Measurements from ENCODE around the gene IRX5.

IRX5 gene

DNA sequence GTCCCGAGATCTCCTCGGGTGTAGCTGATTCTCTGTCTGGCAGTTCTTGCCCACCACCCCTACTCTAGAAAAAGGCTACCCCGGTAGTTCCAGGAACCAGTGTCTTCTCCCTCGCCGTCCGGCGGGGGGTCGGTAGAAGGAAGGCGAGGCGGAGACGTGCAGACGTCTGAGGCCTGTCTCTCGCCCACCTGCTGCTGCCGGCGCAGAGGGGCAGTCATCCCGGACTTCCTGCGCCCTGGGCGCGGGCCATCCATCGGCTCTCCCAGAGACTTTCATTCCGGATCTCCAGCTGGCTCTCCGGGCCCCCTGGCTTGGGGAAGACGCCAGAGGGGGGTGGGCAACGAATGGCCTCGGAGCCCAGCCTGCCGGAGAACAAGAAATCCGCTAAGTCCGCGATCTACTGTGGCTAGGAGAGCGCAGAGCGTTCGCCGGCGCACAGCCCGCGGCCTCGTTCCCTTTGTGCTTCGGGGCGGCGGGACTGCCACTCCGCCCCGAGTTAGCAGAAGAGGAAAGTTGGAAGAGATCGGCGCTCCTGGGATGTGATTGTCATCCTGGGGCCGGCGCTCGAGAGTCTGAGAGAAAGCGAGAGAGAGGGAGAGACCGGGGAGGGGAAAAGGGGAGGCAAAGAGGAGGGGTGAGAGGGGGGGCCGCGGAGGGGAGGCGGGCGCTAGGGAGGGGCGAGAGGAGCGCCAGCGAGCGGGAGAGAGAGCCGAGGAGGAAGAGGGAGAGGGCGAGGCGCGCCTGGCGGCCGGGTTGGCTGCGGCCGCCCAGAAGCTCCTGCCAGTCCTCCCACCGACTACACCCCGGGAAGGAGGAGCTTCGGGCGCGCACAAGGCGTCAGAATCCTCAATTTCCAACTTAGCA, at the start of gene IRX5:
Gene IRX5 (plus strand): TSS at position 861 of the 864 bp plus-strand sequence. CDS start 334 bp downstream, outside the sequence.
- Histone ChIP-seq H3K36me3 (ENCODE audit: control insufficient read depth, insufficient read depth, low read length) (no peaks in the 10 kb centered on the region), H3K9ac (ENCODE audit: low read depth, low read length) (no peak within 1 kb of the TSS), H3K4me1 (ENCODE audit: control insufficient read depth, insufficient read depth, low read length) (peaks cover 9% of the 10 kb centered on the region), H3K4me3 (ENCODE audit: low read depth, low read length) (peak within 1 kb of the TSS; percentile 85), H3K9me3 (ENCODE audit: control insufficient read depth, insufficient read depth, low read length) (no peaks in the 10 kb centered on the region), H3K27me3 (ENCODE audit: control insufficient read depth, insufficient read depth, low read length) (peaks cover 72% of the 10 kb centered on the region)

DNA sequence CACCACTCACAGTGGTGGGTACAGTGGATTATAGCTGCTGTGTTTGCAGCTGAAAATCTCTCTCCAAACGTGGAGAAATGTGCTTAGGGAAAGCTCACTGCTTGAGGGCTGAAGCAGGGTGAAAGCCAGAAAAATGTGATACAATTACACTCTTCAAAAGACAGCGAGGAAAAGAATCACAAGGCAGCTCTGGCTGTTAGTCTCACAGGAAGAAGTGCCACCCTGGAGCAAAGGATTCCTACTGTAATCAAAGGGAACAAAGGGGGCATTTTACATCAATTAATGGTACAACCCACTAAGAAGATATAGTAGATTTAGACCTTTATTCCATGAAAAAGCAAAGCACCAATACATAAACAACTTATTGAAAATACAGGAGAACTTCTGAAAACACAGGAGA, 48.1 kb upstream of the IRX5 start:
- Histone ChIP-seq H3K27me3 (ENCODE audit: control insufficient read depth, insufficient read depth, low read length) (no peaks in the 10 kb centered on the region), H3K36me3 (ENCODE audit: control insufficient read depth, insufficient read depth, low read length) (no peaks in the 10 kb centered on the region), H3K9ac (ENCODE audit: low read depth, low read length) (no peak overlapping the region), H3K4me1 (ENCODE audit: control insufficient read depth, insufficient read depth, low read length) (no peaks in the 10 kb centered on the region), H3K4me3 (ENCODE audit: low read depth, low read length) (no peak overlapping the region), H3K9me3 (ENCODE audit: control insufficient read depth, insufficient read depth, low read length) (no peaks in the 10 kb centered on the region)

DNA sequence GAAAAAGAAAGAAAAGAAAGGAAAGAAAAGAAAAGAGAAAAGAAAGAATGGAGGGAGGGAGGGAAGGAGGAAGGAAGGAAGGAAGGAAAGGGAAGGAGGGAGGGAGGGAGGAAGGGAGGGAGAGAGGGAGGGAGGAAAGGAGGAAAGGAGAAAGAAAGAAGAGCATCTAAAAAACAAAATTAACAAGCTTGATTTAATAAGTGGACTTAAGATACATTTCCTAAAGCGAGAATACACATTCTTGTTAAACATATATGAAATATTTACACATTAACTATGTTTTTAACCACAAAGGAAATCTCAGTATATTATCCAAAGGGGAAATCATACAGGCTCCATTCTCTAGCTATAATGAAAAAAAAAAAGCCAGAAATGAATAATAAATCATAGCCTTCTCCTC, 47.3 kb upstream of the IRX5 start:
- H3K9me3 ChIP-seq (ENCODE audit: control insufficient read depth, insufficient read depth, low read length), result no peaks in the 10 kb centered on the region
- H3K9ac ChIP-seq (ENCODE audit: low read depth, low read length), result no peak overlapping the region
- no peaks in the 10 kb centered on the region for H3K27me3 ChIP-seq (ENCODE audit: control insufficient read depth, insufficient read depth, low read length)
- H3K4me3 ChIP-seq (ENCODE audit: low read depth, low read length), result no peak overlapping the region
- H3K4me1 ChIP-seq (ENCODE audit: control insufficient read depth, insufficient read depth, low read length), result no peaks in the 10 kb centered on the region
- no peaks in the 10 kb centered on the region for H3K36me3 ChIP-seq (ENCODE audit: control insufficient read depth, insufficient read depth, low read length)

DNA sequence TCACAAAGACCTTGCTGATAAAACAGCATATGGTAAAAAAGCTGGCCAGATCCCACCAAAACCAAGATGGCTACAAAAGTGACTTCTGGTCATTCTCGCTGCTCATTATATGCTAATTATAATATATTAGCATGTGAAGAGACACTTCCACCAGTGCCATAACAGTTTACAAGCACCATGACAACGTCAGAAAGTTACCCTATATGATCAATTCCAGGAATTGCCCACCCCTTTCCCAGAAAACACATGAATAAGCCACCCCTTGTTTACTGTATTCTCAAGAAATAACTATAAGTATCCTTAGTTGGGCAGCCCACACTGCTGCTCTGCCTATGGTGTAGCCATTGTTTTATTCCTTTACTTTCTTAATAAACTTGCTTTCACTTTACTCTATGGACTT, 44.6 kb upstream of the IRX5 start:
- no peaks in the 10 kb centered on the region for H3K9me3 ChIP-seq (ENCODE audit: control insufficient read depth, insufficient read depth, low read length)
- no peak overlapping the region for H3K4me3 ChIP-seq (ENCODE audit: low read depth, low read length)
- no peaks in the 10 kb centered on the region for H3K4me1 ChIP-seq (ENCODE audit: control insufficient read depth, insufficient read depth, low read length)
- no peaks in the 10 kb centered on the region for H3K27me3 ChIP-seq (ENCODE audit: control insufficient read depth, insufficient read depth, low read length)
- no peaks in the 10 kb centered on the region for H3K36me3 ChIP-seq (ENCODE audit: control insufficient read depth, insufficient read depth, low read length)
- no peak overlapping the region for H3K9ac ChIP-seq (ENCODE audit: low read depth, low read length)

DNA sequence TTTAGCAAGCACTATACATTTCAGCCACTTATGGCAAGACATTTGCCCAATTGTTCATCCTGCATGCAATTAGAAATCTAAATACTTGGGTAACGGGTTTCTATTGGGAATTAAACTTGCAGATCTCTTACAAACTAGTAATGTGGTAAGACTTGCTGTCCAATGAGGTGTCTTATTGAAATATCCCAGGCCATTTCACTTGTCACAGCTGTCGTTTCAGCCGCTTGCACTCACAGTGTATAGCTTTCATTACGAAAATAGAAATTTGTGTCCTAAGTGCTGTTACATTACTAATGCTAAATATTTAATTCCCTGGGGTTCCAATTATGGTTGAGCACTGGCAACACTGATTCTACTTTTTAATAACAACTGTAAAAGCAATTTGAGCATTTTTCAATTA, 40.3 kb upstream of the IRX5 start:
- Histone ChIP-seq H3K27me3 (ENCODE audit: control insufficient read depth, insufficient read depth, low read length) (no peaks in the 10 kb centered on the region), H3K4me3 (ENCODE audit: low read depth, low read length) (no peak overlapping the region), H3K36me3 (ENCODE audit: control insufficient read depth, insufficient read depth, low read length) (no peaks in the 10 kb centered on the region), H3K9ac (ENCODE audit: low read depth, low read length) (no peak overlapping the region), H3K9me3 (ENCODE audit: control insufficient read depth, insufficient read depth, low read length) (no peaks in the 10 kb centered on the region), H3K4me1 (ENCODE audit: control insufficient read depth, insufficient read depth, low read length) (no peaks in the 10 kb centered on the region)

DNA sequence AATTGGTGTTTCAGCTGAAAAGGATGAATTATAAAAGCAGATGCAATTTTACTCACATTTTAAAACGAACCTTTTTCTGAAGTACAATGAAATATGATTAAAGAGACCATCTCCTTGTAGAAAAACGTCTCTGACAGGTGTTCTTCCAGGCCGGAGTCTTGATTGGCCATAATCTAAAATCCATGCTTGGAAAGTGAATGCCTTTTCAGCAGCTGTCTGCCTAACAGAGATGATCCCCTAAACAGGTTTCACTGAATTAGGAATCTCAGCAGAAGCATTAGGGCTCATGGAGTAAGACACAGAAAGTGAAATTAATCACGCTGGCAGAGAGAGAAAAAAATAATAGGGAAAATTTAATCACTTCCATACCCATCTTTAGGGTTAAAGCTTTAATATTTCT, 39.3 kb upstream of the IRX5 start:
- no peak overlapping the region for H3K4me3 ChIP-seq (ENCODE audit: low read depth, low read length)
- H3K9me3 ChIP-seq (ENCODE audit: control insufficient read depth, insufficient read depth, low read length), result no peaks in the 10 kb centered on the region
- no peak overlapping the region for H3K9ac ChIP-seq (ENCODE audit: low read depth, low read length)
- H3K27me3 ChIP-seq (ENCODE audit: control insufficient read depth, insufficient read depth, low read length), result no peaks in the 10 kb centered on the region
- H3K36me3 ChIP-seq (ENCODE audit: control insufficient read depth, insufficient read depth, low read length), result no peaks in the 10 kb centered on the region
- no peaks in the 10 kb centered on the region for H3K4me1 ChIP-seq (ENCODE audit: control insufficient read depth, insufficient read depth, low read length)

DNA sequence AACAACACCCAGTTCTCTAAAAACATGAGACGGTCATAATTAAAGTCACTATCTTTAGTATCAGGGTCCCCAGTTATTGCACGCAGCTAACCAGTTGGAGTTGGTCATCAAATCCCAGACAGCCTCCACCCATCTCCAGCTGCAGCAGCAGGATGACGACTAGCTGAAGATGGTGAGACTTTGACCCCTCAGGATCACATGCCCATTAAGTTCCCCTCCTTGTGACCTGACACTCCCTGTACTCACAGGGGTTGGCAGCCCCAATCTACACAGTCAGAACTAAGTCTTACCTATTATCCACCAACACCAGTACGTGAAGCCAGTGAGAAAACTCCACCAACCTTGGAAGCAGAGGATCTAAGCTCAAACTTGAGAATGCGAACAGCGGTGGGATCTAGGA, 37.7 kb upstream of the IRX5 start:
- H3K4me1 ChIP-seq (ENCODE audit: control insufficient read depth, insufficient read depth, low read length), result no peaks in the 10 kb centered on the region
- no peaks in the 10 kb centered on the region for H3K9me3 ChIP-seq (ENCODE audit: control insufficient read depth, insufficient read depth, low read length)
- H3K9ac ChIP-seq (ENCODE audit: low read depth, low read length), result no peak overlapping the region
- no peak overlapping the region for H3K4me3 ChIP-seq (ENCODE audit: low read depth, low read length)
- no peaks in the 10 kb centered on the region for H3K27me3 ChIP-seq (ENCODE audit: control insufficient read depth, insufficient read depth, low read length)
- no peaks in the 10 kb centered on the region for H3K36me3 ChIP-seq (ENCODE audit: control insufficient read depth, insufficient read depth, low read length)

DNA sequence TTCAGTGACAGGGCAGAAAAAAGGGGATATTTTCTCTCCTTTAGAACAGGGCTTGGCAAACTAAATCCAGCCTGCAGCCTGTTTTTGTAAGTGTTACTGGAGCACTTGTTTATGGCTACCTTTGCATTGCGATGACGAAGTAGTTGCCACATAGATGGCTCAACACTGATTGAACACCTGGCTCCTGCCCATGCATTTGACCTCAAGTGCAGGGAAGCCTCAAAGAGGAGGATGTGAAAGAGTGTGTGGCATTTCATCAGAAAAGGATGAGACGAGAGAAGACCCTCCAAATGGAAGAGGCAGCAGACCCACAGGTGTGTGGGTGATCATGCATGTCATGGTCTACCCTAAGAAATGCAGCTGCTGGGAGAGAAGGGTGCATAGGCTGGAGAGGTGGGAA, 32.7 kb upstream of the IRX5 start:
- H3K4me3 ChIP-seq (ENCODE audit: low read depth, low read length), result no peak overlapping the region
- H3K9me3 ChIP-seq (ENCODE audit: control insufficient read depth, insufficient read depth, low read length), result no peaks in the 10 kb centered on the region
- H3K27me3 ChIP-seq (ENCODE audit: control insufficient read depth, insufficient read depth, low read length), result no peaks in the 10 kb centered on the region
- no peaks in the 10 kb centered on the region for H3K36me3 ChIP-seq (ENCODE audit: control insufficient read depth, insufficient read depth, low read length)
- H3K9ac ChIP-seq (ENCODE audit: low read depth, low read length), result no peak overlapping the region
- no peaks in the 10 kb centered on the region for H3K4me1 ChIP-seq (ENCODE audit: control insufficient read depth, insufficient read depth, low read length)

DNA sequence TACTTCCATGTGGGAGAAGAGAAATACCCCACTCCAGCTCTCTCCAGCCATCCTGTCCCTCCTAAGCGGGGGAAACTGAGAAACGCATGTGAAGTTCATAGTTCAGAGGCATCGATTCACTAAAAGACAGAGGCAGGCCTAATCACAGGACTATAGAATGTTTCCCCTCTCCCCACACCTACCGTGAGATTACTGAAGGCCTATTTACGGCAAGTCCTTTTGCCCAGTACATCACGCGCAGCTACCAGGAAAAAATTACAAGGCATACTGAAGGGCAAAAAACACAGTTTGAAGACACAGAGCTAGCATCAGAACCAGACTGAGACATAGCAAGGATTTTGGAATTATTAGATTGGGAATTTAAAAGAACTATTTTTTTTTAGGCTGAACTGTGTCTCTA, 29.1 kb upstream of the IRX5 start:
- H3K4me1 ChIP-seq (ENCODE audit: control insufficient read depth, insufficient read depth, low read length), result no peaks in the 10 kb centered on the region
- H3K36me3 ChIP-seq (ENCODE audit: control insufficient read depth, insufficient read depth, low read length), result no peaks in the 10 kb centered on the region
- H3K9me3 ChIP-seq (ENCODE audit: control insufficient read depth, insufficient read depth, low read length), result no peaks in the 10 kb centered on the region
- H3K27me3 ChIP-seq (ENCODE audit: control insufficient read depth, insufficient read depth, low read length), result no peaks in the 10 kb centered on the region
- H3K9ac ChIP-seq (ENCODE audit: low read depth, low read length), result no peak overlapping the region
- H3K4me3 ChIP-seq (ENCODE audit: low read depth, low read length), result no peak overlapping the region

DNA sequence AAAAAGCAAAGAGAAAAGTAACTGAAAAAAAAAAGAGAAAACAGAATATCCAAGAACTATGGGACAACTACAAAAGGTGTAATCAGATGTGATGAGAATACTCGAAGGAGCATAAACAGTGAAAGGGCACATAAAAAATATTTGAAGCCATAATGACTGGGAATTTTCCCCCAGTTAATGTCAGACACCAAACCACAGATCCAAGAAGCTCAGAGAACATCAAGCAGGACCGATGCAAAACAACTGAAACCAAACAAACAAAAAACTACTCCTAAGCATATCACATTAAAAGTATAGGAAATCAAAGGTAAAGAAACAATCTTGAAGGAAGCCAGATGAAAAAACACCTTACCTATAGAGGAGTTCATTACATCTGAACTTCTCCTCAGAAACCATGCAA, 27.6 kb upstream of the IRX5 start:
- no peak overlapping the region for H3K9ac ChIP-seq (ENCODE audit: low read depth, low read length)
- H3K9me3 ChIP-seq (ENCODE audit: control insufficient read depth, insufficient read depth, low read length), result no peaks in the 10 kb centered on the region
- H3K4me1 ChIP-seq (ENCODE audit: control insufficient read depth, insufficient read depth, low read length), result no peaks in the 10 kb centered on the region
- H3K27me3 ChIP-seq (ENCODE audit: control insufficient read depth, insufficient read depth, low read length), result no peaks in the 10 kb centered on the region
- no peak overlapping the region for H3K4me3 ChIP-seq (ENCODE audit: low read depth, low read length)
- no peaks in the 10 kb centered on the region for H3K36me3 ChIP-seq (ENCODE audit: control insufficient read depth, insufficient read depth, low read length)

DNA sequence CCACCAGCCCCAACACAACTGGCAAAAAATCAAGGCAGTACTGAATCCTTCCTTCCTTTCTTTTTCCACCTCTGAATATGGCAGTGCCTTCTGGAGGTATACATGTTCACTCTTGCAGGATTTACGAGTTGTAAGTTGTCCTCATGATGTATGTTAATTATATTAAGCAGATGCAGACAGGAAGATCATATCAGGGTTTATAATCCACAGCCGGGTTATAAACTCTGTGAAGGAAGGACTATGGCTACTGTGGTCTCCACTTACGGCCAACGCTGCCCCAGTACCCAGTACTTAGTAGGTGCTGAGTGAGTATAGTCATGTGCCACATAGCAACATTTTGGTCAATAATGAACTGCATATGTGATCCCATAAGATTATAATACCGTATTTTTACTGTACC, 19.6 kb upstream of the IRX5 start:
- H3K9ac ChIP-seq (ENCODE audit: low read depth, low read length), result no peak overlapping the region
- H3K4me1 ChIP-seq (ENCODE audit: control insufficient read depth, insufficient read depth, low read length), result no peaks in the 10 kb centered on the region
- no peaks in the 10 kb centered on the region for H3K27me3 ChIP-seq (ENCODE audit: control insufficient read depth, insufficient read depth, low read length)
- no peak overlapping the region for H3K4me3 ChIP-seq (ENCODE audit: low read depth, low read length)
- no peaks in the 10 kb centered on the region for H3K9me3 ChIP-seq (ENCODE audit: control insufficient read depth, insufficient read depth, low read length)
- H3K36me3 ChIP-seq (ENCODE audit: control insufficient read depth, insufficient read depth, low read length), result no peaks in the 10 kb centered on the region

DNA sequence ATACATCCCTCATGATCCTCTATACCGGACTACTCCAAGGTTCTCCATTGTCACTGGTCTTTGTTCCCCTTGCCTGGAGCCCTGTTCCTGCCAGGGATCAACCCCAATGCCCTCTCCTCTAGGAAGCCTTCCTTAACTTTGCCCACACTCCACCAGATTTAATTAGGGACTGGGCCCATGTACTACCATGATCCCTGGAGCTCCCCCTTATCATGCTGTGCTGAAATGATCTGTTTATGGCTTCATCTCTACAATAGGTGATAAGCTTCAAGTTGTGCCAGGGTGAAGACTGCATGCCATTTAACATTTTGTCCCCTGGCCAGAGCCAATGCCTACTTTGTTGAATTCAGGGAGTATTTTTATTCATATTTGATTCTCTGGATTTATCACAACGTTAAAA, 17.9 kb upstream of the IRX5 start:
- Histone ChIP-seq H3K36me3 (ENCODE audit: control insufficient read depth, insufficient read depth, low read length) (no peaks in the 10 kb centered on the region), H3K4me1 (ENCODE audit: control insufficient read depth, insufficient read depth, low read length) (no peaks in the 10 kb centered on the region), H3K27me3 (ENCODE audit: control insufficient read depth, insufficient read depth, low read length) (no peaks in the 10 kb centered on the region), H3K4me3 (ENCODE audit: low read depth, low read length) (no peak overlapping the region), H3K9ac (ENCODE audit: low read depth, low read length) (no peak overlapping the region), H3K9me3 (ENCODE audit: control insufficient read depth, insufficient read depth, low read length) (no peaks in the 10 kb centered on the region)
